T-helper 2 cell treated with Interferon-gamma antibody and Interleukin-4, amounts not matched to agents 5 μg/mL and 100 μg/mL, for 36 hours (primary cell): ENCODE measurements around the gene DYNC1LI2.

Experiments
- DNase-seq: peaks from one replicate; pipeline ENCODE4 v3.0.0; 2021; ENCODE audit warnings: low spot score
- H3K27ac Mint-ChIP-seq: one replicate; pipeline ENCODE4 v1.8.0; 2021; ENCODE audit warnings: mild to moderate bottlenecking, mixed read lengths
- H3K27me3 Mint-ChIP-seq: one replicate; pipeline ENCODE4 v1.8.0; 2021; ENCODE audit warnings: low read depth, mixed read lengths
- H3K36me3 Mint-ChIP-seq: one replicate; pipeline ENCODE4 v1.8.0; 2021; ENCODE audit warnings: low read depth, mixed read lengths
- H3K4me1 Mint-ChIP-seq: one replicate; pipeline ENCODE4 v1.8.0; 2021; ENCODE audit warnings: low read depth, mixed read lengths
- H3K4me3 Mint-ChIP-seq: one replicate; pipeline ENCODE4 v1.8.0; 2022; ENCODE audit warnings: mild to moderate bottlenecking, moderate library complexity, mixed read lengths
- H3K9me3 Mint-ChIP-seq: one replicate; pipeline ENCODE4 v1.8.0; 2021; ENCODE audit warnings: mixed read lengths

Gene DYNC1LI2

GRCh38 chr16:66717776-66718175, 33.6 kb downstream of the DYNC1LI2 start:
- no peaks in the 10 kb centered on the region for H3K9me3 Mint-ChIP-seq
- no peak for DNase-seq
- no peak overlapping the region for H3K4me3 Mint-ChIP-seq
- peaks cover 10% of the 10 kb centered on the region for H3K36me3 Mint-ChIP-seq
- H3K4me1 Mint-ChIP-seq: no peaks in the 10 kb centered on the region
- no peak overlapping the region for H3K27ac Mint-ChIP-seq
- no peaks in the 10 kb centered on the region for H3K27me3 Mint-ChIP-seq

- no peaks in the 10 kb centered on the region for H3K9me3 Mint-ChIP-seq
- no peak overlapping the region for H3K27ac Mint-ChIP-seq
- no peak overlapping the region for H3K4me3 Mint-ChIP-seq
- no peaks in the 10 kb centered on the region for H3K4me1 Mint-ChIP-seq
- H3K27me3 Mint-ChIP-seq: no peaks in the 10 kb centered on the region
- H3K36me3 Mint-ChIP-seq: peaks cover 8% of the 10 kb centered on the region
- no peak for DNase-seq
These were observed 34.2 kb downstream of the DYNC1LI2 start for GRCh38 chr16:66717112-66717675.

GRCh38 chr16:66714654-66715307, 36.6 kb downstream of the DYNC1LI2 start:
- Mint-ChIP-seq H3K4me1 (no peaks in the 10 kb centered on the region), H3K36me3 (peaks cover 2% of the 10 kb centered on the region), H3K4me3 (no peak overlapping the region), H3K9me3 (no peaks in the 10 kb centered on the region), H3K27ac (no peak overlapping the region), H3K27me3 (peaks cover 4% of the 10 kb centered on the region)
- no peak for DNase-seq

GRCh38 chr16:66714062-66714461, 37.3 kb downstream of the DYNC1LI2 start:
- Mint-ChIP-seq H3K4me3 (no peak overlapping the region), H3K36me3 (peaks cover 2% of the 10 kb centered on the region), H3K9me3 (no peaks in the 10 kb centered on the region), H3K27ac (no peak overlapping the region), H3K27me3 (peaks cover 4% of the 10 kb centered on the region), H3K4me1 (no peaks in the 10 kb centered on the region)
- no peak for DNase-seq

- Mint-ChIP-seq H3K4me3 (no peak overlapping the region), H3K36me3 (peaks cover 2% of the 10 kb centered on the region), H3K27ac (no peak overlapping the region), H3K4me1 (no peaks in the 10 kb centered on the region), H3K9me3 (no peaks in the 10 kb centered on the region), H3K27me3 (peaks cover 7% of the 10 kb centered on the region)
- no peak for DNase-seq
These were observed 38.3 kb downstream of the DYNC1LI2 start for GRCh38 chr16:66713076-66713475.

- Mint-ChIP-seq H3K27ac (no peak overlapping the region), H3K36me3 (peaks cover 2% of the 10 kb centered on the region), H3K4me3 (no peak overlapping the region), H3K4me1 (no peaks in the 10 kb centered on the region), H3K9me3 (no peaks in the 10 kb centered on the region), H3K27me3 (peaks cover 7% of the 10 kb centered on the region)
- no peak for DNase-seq
These were observed 38.9 kb downstream of the DYNC1LI2 start for GRCh38 chr16:66712512-66712911.

- H3K27ac Mint-ChIP-seq: no peak overlapping the region
- H3K27me3 Mint-ChIP-seq: peaks cover 7% of the 10 kb centered on the region
These were observed 39.8 kb downstream of the DYNC1LI2 start for GRCh38 chr16:66711581-66711980.

GRCh38 chr16:66706506-66706880, 44.9 kb downstream of the DYNC1LI2 start:
- H3K9me3 Mint-ChIP-seq: no peaks in the 10 kb centered on the region
- no peak overlapping the region for H3K4me3 Mint-ChIP-seq
- H3K36me3 Mint-ChIP-seq: no peaks in the 10 kb centered on the region
- peaks cover 7% of the 10 kb centered on the region for H3K27me3 Mint-ChIP-seq
- no peaks in the 10 kb centered on the region for H3K4me1 Mint-ChIP-seq
- no peak for DNase-seq
- H3K27ac Mint-ChIP-seq: no peak overlapping the region

More at GRCh38 chr16:66711581-66711980, 39.8 kb downstream of the DYNC1LI2 start:
- no peaks in the 10 kb centered on the region for H3K4me1 Mint-ChIP-seq
- no peak overlapping the region for H3K4me3 Mint-ChIP-seq
- H3K36me3 Mint-ChIP-seq: no peaks in the 10 kb centered on the region
- DNase-seq: no peak
- H3K9me3 Mint-ChIP-seq: no peaks in the 10 kb centered on the region

GRCh38 chr16:66705790-66706505, 45.5 kb downstream of the DYNC1LI2 start:
- no peaks in the 10 kb centered on the region for H3K9me3 Mint-ChIP-seq
- H3K27ac Mint-ChIP-seq: no peak overlapping the region
- DNase-seq: no peak

GRCh38 chr16:66703406-66704215, 47.8 kb downstream of the DYNC1LI2 start:
- no peak overlapping the region for H3K4me3 Mint-ChIP-seq
- H3K27me3 Mint-ChIP-seq: peaks cover 15% of the 10 kb centered on the region
- no peaks in the 10 kb centered on the region for H3K36me3 Mint-ChIP-seq
- peaks cover 4% of the 10 kb centered on the region for H3K4me1 Mint-ChIP-seq
- H3K9me3 Mint-ChIP-seq: no peaks in the 10 kb centered on the region
- DNase-seq: no peak
- H3K27ac Mint-ChIP-seq: no peak overlapping the region

More at GRCh38 chr16:66705790-66706505, 45.5 kb downstream of the DYNC1LI2 start:
- Mint-ChIP-seq H3K4me3 (no peak overlapping the region), H3K27me3 (peaks cover 8% of the 10 kb centered on the region), H3K36me3 (no peaks in the 10 kb centered on the region), H3K4me1 (peaks cover 2% of the 10 kb centered on the region)

- Mint-ChIP-seq H3K27me3 (peaks cover 29% of the 10 kb centered on the region), H3K36me3 (no peaks in the 10 kb centered on the region), H3K4me3 (no peak overlapping the region), H3K4me1 (peaks cover 4% of the 10 kb centered on the region), H3K27ac (no peak overlapping the region), H3K9me3 (no peaks in the 10 kb centered on the region)
- no peak for DNase-seq
These were observed 49.9 kb downstream of the DYNC1LI2 start for GRCh38 chr16:66701516-66701915.

GRCh38 chr16:66701026-66701425, 50.4 kb downstream of the DYNC1LI2 start:
- Mint-ChIP-seq H3K9me3 (no peaks in the 10 kb centered on the region), H3K4me1 (peaks cover 4% of the 10 kb centered on the region), H3K4me3 (no peak overlapping the region), H3K27me3 (peaks cover 29% of the 10 kb centered on the region), H3K36me3 (no peaks in the 10 kb centered on the region), H3K27ac (no peak overlapping the region)
- no peak for DNase-seq

GRCh38 chr16:66699898-66700297, 51.5 kb downstream of the DYNC1LI2 start:
- H3K9me3 Mint-ChIP-seq: no peaks in the 10 kb centered on the region
- no peak overlapping the region for H3K4me3 Mint-ChIP-seq
- DNase-seq: no peak
- no peak overlapping the region for H3K27ac Mint-ChIP-seq
- peaks cover 11% of the 10 kb centered on the region for H3K4me1 Mint-ChIP-seq
- H3K36me3 Mint-ChIP-seq: no peaks in the 10 kb centered on the region
- peaks cover 39% of the 10 kb centered on the region for H3K27me3 Mint-ChIP-seq

- DNase-seq: no peak
- Mint-ChIP-seq H3K9me3 (no peaks in the 10 kb centered on the region), H3K27me3 (peaks cover 44% of the 10 kb centered on the region), H3K4me1 (peaks cover 13% of the 10 kb centered on the region), H3K27ac (no peak overlapping the region), H3K36me3 (no peaks in the 10 kb centered on the region), H3K4me3 (no peak overlapping the region)
These were observed 53.4 kb downstream of the DYNC1LI2 start for GRCh38 chr16:66698046-66698445.
